HUES64 (cell line): ENCODE data around the gene SHISA9.

Source experiments
- H3K27ac ChIP-seq: 2 replicates; pipeline ENCODE4 v1.7.0; 2013; ENCODE audit warnings: low read depth, low read length, inconsistent platforms
- H3K27me3 ChIP-seq: 2 replicates; pipeline ENCODE4 v1.6.1; 2013; ENCODE audit warnings: mild to moderate bottlenecking, low read length; ENCODE audit not compliant: insufficient read depth
- H3K36me3 ChIP-seq: 2 replicates; pipeline ENCODE4 v1.6.1; 2013; ENCODE audit warnings: mild to moderate bottlenecking, low read length; ENCODE audit not compliant: insufficient read depth
- H3K4me1 ChIP-seq: 2 replicates; pipeline ENCODE4 v1.6.1; 2013; ENCODE audit warnings: mild to moderate bottlenecking, low read length, moderate library complexity; ENCODE audit not compliant: insufficient read depth
- H3K4me3 ChIP-seq: 2 replicates; pipeline ENCODE4 v1.5.1; 2013; ENCODE audit warnings: mild to moderate bottlenecking, low read length, moderate library complexity
- H3K9ac ChIP-seq: 2 replicates; pipeline ENCODE4 v1.6.1; 2013; ENCODE audit warnings: mild to moderate bottlenecking, low read depth, low read length
- H3K9me3 ChIP-seq: 2 replicates; pipeline ENCODE4 v1.6.1; 2013; ENCODE audit warnings: low read depth, low read length; ENCODE audit not compliant: insufficient read depth
- WGBS: fragments of 150-250, 120-280 bp; methylation state at CpG from one replicate; pipeline ENCODE4 v1.1.7; 2013; ENCODE audit warnings: missing lambda C conversion rate; 5-methylcytosine and 5-hydroxymethylcytosine counted together

The SHISA9 gene

DNA sequence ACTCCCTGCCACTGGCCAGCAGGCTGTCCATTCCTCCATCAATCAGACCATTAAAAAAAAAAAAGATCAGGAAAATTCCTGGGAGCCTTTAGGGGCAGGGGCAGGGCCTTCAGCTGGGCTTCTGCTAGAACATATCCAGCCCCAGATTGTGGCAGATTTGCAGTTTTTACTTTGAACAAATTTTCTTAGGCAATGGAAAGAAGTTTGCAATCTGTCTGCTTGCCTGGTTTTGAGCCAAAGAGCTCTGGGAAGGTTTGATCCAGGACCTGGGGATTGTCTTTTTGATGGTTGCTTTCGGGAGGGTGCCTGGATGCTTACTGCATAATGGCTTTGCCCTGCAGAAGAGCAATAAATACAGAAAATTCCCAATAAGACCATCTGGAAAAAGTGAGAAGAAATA lies 145.9 kb downstream of the SHISA9 start:
- Histone ChIP-seq H3K9me3 (peaks cover 11% of the 10 kb centered on the region), H3K36me3 (0 out of 2 replicates have a peak, but pooled peaks cover 3% of the 10 kb centered on the region), H3K27ac (no peak overlapping the region), H3K4me1 (no peaks in the 10 kb centered on the region), H3K4me3 (no peak overlapping the region), H3K9ac (no peak overlapping the region), H3K27me3 (no peaks in the 10 kb centered on the region)
- 75% methylated on average over 1 of the region's 1 CpG for WGBS

DNA sequence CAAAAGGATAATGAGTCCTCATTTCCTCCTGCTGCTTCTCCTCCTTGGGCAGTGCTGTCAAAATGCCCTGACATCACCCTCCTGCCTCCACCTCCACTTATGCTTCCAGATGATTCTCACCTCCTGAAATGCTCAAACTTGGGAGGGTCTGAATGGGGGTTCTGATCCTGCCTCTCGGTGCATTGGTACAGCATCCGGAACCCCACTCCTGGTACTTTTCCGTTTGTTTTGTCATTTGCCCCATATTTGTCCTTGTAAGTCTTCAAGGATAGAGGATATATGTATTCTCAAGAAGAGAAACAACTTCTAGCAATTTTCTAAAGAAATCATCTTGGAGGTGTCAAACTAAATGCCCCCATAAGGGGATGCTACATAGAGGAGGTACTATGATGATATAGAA lies 148.3 kb downstream of the SHISA9 start:
- 96% methylated on average over 3 of the region's 3 CpGs for WGBS
- no peaks in the 10 kb centered on the region for H3K27me3 ChIP-seq
- 0 out of 2 replicates have a peak, but pooled peaks cover 3% of the 10 kb centered on the region for H3K36me3 ChIP-seq
- H3K9me3 ChIP-seq = peaks cover 11% of the 10 kb centered on the region
- H3K9ac ChIP-seq = no peak overlapping the region
- H3K27ac ChIP-seq = no peak overlapping the region
- no peaks in the 10 kb centered on the region for H3K4me1 ChIP-seq
- H3K4me3 ChIP-seq = no peak overlapping the region

DNA sequence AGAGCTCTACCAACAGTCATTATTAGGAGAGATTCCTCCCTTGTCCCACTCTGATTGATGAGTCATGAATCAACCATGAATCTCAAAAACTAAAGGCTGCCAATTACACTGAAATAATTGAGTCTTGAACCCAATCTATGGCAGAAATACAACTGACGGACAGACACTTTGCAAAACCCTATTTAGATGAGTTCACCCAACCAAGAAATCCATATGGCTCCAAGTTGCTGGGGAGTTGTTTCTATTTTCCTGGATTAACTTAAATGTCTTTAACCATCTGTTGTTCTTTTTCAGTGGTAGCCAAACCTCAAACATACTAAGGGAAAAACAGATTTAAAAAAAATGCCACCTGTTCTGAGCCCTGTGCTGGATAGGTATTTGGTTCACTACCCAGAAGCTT lies 151.0 kb downstream of the SHISA9 start:
- peaks cover 11% of the 10 kb centered on the region for H3K9me3 ChIP-seq
- H3K4me1 ChIP-seq = no peaks in the 10 kb centered on the region
- H3K4me3 ChIP-seq = no peak overlapping the region
- H3K27me3 ChIP-seq = no peaks in the 10 kb centered on the region
- 0 out of 2 replicates have a peak, but pooled peaks cover 3% of the 10 kb centered on the region for H3K36me3 ChIP-seq
- no peak overlapping the region for H3K27ac ChIP-seq
- WGBS = 96% methylated on average over 1 of the region's 1 CpG
- H3K9ac ChIP-seq = no peak overlapping the region

DNA sequence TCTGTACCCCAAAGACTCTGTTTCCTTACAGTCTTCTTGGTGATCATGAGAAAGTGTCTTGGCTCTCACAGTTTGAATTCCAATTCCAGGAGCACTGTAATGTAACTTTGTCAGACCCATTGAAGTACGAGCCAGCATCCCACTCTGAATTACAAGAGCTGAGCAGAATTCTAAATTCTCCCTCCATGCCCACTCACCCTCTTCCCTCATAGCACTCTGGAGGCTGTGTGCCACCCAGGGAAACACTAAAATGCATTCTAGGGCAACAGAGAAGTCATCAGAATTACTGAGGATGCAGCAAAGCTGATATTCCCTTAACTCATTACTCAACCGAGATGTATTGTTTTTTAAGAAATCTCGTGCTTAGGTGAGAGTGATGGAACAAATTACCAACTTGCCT lies 154.1 kb downstream of the SHISA9 start:
- H3K36me3 ChIP-seq = no peaks in the 10 kb centered on the region
- no peak overlapping the region for H3K4me3 ChIP-seq
- H3K9ac ChIP-seq = no peak overlapping the region
- no peak overlapping the region for H3K27ac ChIP-seq
- no peaks in the 10 kb centered on the region for H3K4me1 ChIP-seq
- no peaks in the 10 kb centered on the region for H3K9me3 ChIP-seq
- H3K27me3 ChIP-seq = no peaks in the 10 kb centered on the region
- 94% methylated on average over 3 of the region's 3 CpGs for WGBS

DNA sequence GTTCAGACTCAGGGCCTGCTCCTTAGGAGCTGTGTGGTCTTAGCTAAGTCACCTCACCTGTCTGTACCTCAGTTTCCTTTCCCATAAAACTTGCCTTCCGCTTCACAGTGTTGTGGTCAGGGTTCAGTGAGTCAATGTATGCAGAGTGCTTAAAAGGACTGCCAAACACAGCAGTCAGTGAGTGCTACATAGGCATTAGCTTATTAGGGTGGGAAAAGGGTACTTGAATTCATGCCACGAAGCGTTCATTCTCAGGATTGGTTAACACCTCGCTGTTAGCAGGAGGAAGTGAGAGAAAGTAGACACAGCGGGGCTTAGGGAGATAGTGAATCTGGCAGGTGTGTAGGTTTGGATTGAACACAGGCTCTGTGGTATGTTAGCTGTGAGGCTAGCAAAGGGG lies 155.2 kb downstream of the SHISA9 start:
- Histone ChIP-seq H3K4me1 (peaks cover 10% of the 10 kb centered on the region; the same call in 1 of the 2 replicates), H3K4me3 (no peak overlapping the region), H3K27ac (no peak overlapping the region), H3K27me3 (no peaks in the 10 kb centered on the region), H3K9ac (no peak overlapping the region), H3K9me3 (no peaks in the 10 kb centered on the region), H3K36me3 (no peaks in the 10 kb centered on the region)
- 89% methylated on average over 5 of the region's 5 CpGs for WGBS

DNA sequence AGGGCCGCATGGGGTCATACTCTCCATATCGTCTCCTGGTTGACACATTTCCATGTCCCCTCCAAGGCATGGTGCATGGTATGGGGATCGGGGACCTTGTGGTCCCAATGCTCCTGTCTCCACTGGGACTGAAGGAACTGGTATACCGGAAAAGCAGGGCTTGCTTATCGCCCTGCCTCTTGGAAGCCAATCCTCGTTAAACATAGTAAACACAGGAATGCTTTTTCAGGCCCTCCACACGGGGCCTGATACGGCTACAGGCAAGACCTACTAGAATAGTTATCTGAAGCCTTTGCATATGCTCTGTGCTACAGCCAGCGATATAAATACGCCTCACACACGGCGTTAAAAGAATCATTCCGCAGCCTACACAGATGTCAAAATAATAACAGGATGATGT lies 159.5 kb downstream of the SHISA9 start:
- H3K4me3 ChIP-seq = no peak overlapping the region
- H3K9me3 ChIP-seq = peaks cover 2% of the 10 kb centered on the region; the same call in 1 of the 2 replicates
- peaks cover 18% of the 10 kb centered on the region for H3K4me1 ChIP-seq
- H3K27ac ChIP-seq = 0 out of 2 replicates have a peak overlapping the region, but pooled peaks have one; percentile 6
- 78% methylated on average over 13 of the region's 13 CpGs for WGBS
- no peaks in the 10 kb centered on the region for H3K27me3 ChIP-seq
- no peaks in the 10 kb centered on the region for H3K36me3 ChIP-seq
- no peak overlapping the region for H3K9ac ChIP-seq

DNA sequence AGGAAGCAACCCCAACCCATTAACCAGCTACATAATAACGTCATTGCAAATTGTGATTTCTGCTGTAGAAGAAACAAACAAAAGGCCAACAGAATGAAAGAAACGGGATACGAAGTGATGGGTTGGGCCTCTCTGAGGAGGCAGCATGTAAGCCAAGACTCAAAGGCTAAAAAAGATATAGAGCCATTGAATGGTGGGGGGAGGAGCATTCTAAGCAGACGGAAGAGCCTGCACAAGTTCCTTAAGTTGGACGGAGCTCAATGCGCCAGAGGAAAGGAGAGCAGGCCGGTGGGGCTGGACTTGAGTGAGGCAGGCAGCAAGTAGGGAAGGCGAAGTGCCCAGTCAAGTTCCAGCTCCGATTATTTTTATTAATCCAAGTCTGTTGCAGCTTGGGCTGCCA lies 160.3 kb downstream of the SHISA9 start:
- peaks cover 4% of the 10 kb centered on the region; the same call in 1 of the 2 replicates for H3K9me3 ChIP-seq
- no peak overlapping the region for H3K9ac ChIP-seq
- no peak overlapping the region for H3K27ac ChIP-seq
- no peaks in the 10 kb centered on the region for H3K27me3 ChIP-seq
- no peaks in the 10 kb centered on the region for H3K36me3 ChIP-seq
- H3K4me3 ChIP-seq = no peak overlapping the region
- peaks cover 18% of the 10 kb centered on the region for H3K4me1 ChIP-seq
- 75% methylated on average over 9 of the region's 9 CpGs for WGBS

DNA sequence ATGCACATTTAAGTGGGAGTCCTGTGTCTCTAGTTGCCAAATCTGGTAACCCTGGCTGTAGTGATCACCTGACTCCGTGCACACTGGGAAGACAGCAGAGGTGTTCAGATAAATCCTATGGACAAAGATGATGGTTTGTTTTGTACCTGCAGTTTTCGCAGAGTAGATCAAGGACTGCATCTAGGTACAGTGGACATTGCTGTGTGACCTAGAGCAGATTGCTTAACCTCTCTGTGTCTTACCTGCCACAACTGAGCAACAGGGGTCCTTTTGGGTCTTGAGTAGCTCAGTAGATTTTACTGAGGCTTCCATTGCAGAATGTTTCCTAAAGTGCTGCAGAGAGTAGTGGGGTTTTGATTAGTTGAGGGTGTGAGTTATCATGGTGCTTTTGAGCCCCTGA lies 160.8 kb downstream of the SHISA9 start:
- Histone ChIP-seq H3K27ac (no peak overlapping the region), H3K9me3 (peaks cover 4% of the 10 kb centered on the region; the same call in 1 of the 2 replicates), H3K9ac (no peak overlapping the region), H3K4me1 (peaks cover 18% of the 10 kb centered on the region), H3K27me3 (no peaks in the 10 kb centered on the region), H3K36me3 (no peaks in the 10 kb centered on the region), H3K4me3 (no peak overlapping the region)
- WGBS = 95% methylated on average over 2 of the region's 2 CpGs

DNA sequence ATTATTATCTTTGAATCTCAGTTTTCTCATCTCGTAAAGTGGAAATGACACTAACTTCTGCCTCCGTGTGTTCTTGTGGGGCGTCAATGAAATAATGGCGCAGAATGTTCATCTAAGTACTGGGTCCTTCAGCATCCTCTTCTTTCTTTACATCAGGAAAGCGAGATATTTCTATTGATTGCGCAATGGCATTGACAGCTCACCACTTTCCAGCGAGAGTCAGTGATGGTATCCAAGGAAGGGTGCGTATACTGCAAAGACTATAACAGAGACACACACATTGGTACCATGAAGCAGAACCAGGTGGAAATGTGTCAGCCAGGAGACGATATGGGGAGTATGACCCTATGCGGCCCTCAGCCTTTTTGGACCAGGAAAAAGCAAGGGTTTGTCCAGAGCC lies 162.1 kb downstream of the SHISA9 start:
- WGBS = 97% methylated on average over 10 of the region's 10 CpGs
- H3K27me3 ChIP-seq = no peaks in the 10 kb centered on the region
- peaks cover 18% of the 10 kb centered on the region for H3K4me1 ChIP-seq
- no peak overlapping the region for H3K4me3 ChIP-seq
- no peaks in the 10 kb centered on the region for H3K36me3 ChIP-seq
- no peak overlapping the region for H3K27ac ChIP-seq
- no peak overlapping the region for H3K9ac ChIP-seq
- peaks cover 4% of the 10 kb centered on the region; the same call in 1 of the 2 replicates for H3K9me3 ChIP-seq

DNA sequence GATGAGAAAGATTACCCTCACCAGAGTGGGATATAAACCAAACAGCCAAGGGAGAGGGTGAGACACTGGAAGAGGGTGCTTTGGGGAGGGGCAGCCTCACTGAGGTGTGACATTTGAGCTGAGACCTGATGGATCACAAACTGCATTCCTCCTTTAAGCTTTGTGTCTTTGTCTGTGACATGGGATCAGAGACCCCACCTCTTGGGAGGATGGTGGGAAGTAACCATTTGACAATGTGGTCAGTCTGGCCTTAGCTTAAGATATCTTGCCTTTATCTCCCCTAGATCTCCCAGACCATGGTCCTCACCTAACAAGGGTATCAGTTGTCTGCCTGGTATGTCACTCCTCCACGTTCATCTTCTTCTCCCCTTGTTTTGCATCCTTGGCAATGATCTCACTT lies 163.4 kb downstream of the SHISA9 start:
- Histone ChIP-seq H3K9me3 (peaks cover 4% of the 10 kb centered on the region; the same call in 1 of the 2 replicates), H3K36me3 (no peaks in the 10 kb centered on the region), H3K4me3 (no peak overlapping the region), H3K4me1 (peaks cover 23% of the 10 kb centered on the region), H3K27ac (no peak overlapping the region), H3K9ac (no peak overlapping the region), H3K27me3 (no peaks in the 10 kb centered on the region)
- WGBS = 58% methylated on average over 1 of the region's 1 CpG

DNA sequence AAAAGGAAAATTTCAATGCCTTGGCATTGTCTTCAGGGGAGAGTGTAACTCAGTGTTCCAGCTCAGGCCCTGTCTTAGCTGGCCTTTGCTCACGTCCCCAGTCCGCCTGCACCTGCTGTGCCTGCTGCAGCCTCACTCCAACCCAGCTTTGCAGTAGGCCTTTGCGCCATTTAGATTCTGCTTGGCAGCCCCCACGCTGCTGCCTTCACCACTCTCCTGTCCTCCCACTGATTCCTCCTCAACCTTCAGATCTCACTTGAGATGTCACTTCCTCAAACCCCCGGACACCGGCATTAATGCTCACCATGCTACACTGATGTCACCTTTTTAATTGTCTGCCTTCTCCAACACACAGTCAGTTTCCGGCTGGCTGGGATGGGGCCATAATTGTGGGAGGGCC lies 166.2 kb downstream of the SHISA9 start:
- H3K9ac ChIP-seq = no peak overlapping the region
- 92% methylated on average over 7 of the region's 7 CpGs for WGBS
- H3K27ac ChIP-seq = no peak overlapping the region
- H3K36me3 ChIP-seq = no peaks in the 10 kb centered on the region
- H3K27me3 ChIP-seq = no peaks in the 10 kb centered on the region
- H3K4me3 ChIP-seq = no peak overlapping the region
- H3K9me3 ChIP-seq = peaks cover 4% of the 10 kb centered on the region; the same call in 1 of the 2 replicates
- peaks cover 17% of the 10 kb centered on the region for H3K4me1 ChIP-seq
